HCT116 (cell line): ENCODE data around the gene TMEM151A.

Source experiments
- EZH2 ChIP-seq: fragments of 200-600 bp; sonication (generic); IDR thresholded peaks from 2 replicates; pipeline ENCODE4 v1.6.1; 2017; ENCODE audit warnings: antibody characterized with exemption, mixed run types
- JUND ChIP-seq: IDR thresholded peaks from 2 replicates; pipeline ENCODE4 v1.6.1; 2012
- POLR2A ChIP-seq: IDR thresholded peaks from 2 replicates; pipeline ENCODE4 v1.7.0; 2011; ENCODE audit warnings: borderline replicate concordance; ENCODE audit not compliant: insufficient read depth, insufficient read length; ENCODE audit errors: extremely low read depth
- POLR2AphosphoS5 ChIP-seq: IDR thresholded peaks from 2 replicates; pipeline ENCODE4 v1.6.1; 2011; ENCODE audit warnings: mild to moderate bottlenecking, low read depth, low read length, moderate library complexity
- RAD21 ChIP-seq: IDR thresholded peaks from 2 replicates; pipeline ENCODE4 v1.6.1; 2012; ENCODE audit warnings: low read depth, mild to moderate bottlenecking
- SP1 ChIP-seq: IDR thresholded peaks from 2 replicates; pipeline ENCODE4 v1.6.1; 2012; ENCODE audit warnings: low read depth
- TCF7L2 ChIP-seq: IDR thresholded peaks from 2 replicates; pipeline ENCODE4 v1.7.0; 2011; ENCODE audit warnings: borderline replicate concordance, inconsistent platforms; ENCODE audit not compliant: insufficient read depth, insufficient read length; ENCODE audit errors: extremely low read depth
- ZNF274 ChIP-seq: fragments of 200-500 bp; sonication (Bioruptor generic); IDR thresholded peaks from 2 replicates; pipeline ENCODE4 v1.6.1; 2014; ENCODE audit warnings: mild to moderate bottlenecking, low read depth, low read length, inconsistent platforms
- TF ChIP-seq, protein P1 (sequence below), 3 experiments: fragments of 200-600 bp in 1 of 3; sonication (generic) in 1 of 3; IDR thresholded peaks in 2 of 3; conservative IDR thresholded peaks in 1 of 3; 2 replicates each; pipeline ENCODE4 v1.5.1; 2012 to 2017; ENCODE audit warnings: low read depth in 2 of 3, low read length in 2 of 3, antibody characterized with exemption in 1 of 3, borderline replicate concordance in 1 of 3, control low read depth in 1 of 3, mild to moderate bottlenecking in 1 of 3, mixed read lengths in 1 of 3, mixed run types in 1 of 3, moderate library complexity in 1 of 3; ENCODE audit not compliant: insufficient read depth in 1 of 3
- TF ChIP-seq, protein P2 (sequence below): IDR thresholded peaks from 2 replicates; pipeline ENCODE4 v1.6.1; 2012
- TF ChIP-seq, protein P3 (sequence below): IDR thresholded peaks from 2 replicates; pipeline ENCODE4 v1.6.1; 2012
- TF ChIP-seq, protein P4 (sequence below): IDR thresholded peaks from 2 replicates; pipeline ENCODE4 v1.6.1; 2012; ENCODE audit warnings: low read depth

DNA sequence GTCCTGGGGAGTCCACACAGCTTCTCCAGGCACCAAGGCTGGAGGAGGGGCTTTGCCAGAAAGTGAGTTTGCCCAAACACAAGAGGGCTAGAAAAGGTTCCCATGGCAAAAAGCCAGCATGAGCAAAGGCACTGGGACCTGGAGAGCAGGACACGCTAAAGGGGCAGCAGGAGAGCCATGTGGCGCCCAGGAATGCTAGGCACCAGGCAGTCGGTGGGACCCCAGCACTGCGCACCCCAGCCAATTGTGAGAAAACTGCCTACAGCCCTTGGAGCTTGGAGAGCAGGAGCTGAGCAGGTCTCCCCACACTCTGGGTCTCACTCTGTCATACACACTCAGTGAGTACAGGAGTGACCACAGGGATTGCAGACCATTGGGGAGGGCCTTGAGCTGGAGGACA is 28.5 kb upstream of the TMEM151A start:
- TF ChIP-seq POLR2A (no peak), JUND (no peak), POLR2AphosphoS5 (no peak), EZH2 (no peak), SP1 (no peak), ZNF274 (no peak), TCF7L2 (no peak), RAD21 (no peak)
- TF ChIP-seq, protein P1, sequence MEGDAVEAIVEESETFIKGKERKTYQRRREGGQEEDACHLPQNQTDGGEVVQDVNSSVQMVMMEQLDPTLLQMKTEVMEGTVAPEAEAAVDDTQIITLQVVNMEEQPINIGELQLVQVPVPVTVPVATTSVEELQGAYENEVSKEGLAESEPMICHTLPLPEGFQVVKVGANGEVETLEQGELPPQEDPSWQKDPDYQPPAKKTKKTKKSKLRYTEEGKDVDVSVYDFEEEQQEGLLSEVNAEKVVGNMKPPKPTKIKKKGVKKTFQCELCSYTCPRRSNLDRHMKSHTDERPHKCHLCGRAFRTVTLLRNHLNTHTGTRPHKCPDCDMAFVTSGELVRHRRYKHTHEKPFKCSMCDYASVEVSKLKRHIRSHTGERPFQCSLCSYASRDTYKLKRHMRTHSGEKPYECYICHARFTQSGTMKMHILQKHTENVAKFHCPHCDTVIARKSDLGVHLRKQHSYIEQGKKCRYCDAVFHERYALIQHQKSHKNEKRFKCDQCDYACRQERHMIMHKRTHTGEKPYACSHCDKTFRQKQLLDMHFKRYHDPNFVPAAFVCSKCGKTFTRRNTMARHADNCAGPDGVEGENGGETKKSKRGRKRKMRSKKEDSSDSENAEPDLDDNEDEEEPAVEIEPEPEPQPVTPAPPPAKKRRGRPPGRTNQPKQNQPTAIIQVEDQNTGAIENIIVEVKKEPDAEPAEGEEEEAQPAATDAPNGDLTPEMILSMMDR (IDR thresholded peaks at IDR 0.05 in 2 of 3, conservative IDR thresholded peaks at IDR 0.05 in 1 of 3; ENCODE audit: borderline replicate concordance in 1 of 3, insufficient read depth in 1 of 3, low read depth in 2 of 3, low read length in 2 of 3): no peak
- TF ChIP-seq, protein P2, sequence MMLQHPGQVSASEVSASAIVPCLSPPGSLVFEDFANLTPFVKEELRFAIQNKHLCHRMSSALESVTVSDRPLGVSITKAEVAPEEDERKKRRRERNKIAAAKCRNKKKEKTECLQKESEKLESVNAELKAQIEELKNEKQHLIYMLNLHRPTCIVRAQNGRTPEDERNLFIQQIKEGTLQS: no peak
- TF ChIP-seq, protein P3, sequence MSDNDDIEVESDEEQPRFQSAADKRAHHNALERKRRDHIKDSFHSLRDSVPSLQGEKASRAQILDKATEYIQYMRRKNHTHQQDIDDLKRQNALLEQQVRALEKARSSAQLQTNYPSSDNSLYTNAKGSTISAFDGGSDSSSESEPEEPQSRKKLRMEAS: no peak
- TF ChIP-seq, protein P4, sequence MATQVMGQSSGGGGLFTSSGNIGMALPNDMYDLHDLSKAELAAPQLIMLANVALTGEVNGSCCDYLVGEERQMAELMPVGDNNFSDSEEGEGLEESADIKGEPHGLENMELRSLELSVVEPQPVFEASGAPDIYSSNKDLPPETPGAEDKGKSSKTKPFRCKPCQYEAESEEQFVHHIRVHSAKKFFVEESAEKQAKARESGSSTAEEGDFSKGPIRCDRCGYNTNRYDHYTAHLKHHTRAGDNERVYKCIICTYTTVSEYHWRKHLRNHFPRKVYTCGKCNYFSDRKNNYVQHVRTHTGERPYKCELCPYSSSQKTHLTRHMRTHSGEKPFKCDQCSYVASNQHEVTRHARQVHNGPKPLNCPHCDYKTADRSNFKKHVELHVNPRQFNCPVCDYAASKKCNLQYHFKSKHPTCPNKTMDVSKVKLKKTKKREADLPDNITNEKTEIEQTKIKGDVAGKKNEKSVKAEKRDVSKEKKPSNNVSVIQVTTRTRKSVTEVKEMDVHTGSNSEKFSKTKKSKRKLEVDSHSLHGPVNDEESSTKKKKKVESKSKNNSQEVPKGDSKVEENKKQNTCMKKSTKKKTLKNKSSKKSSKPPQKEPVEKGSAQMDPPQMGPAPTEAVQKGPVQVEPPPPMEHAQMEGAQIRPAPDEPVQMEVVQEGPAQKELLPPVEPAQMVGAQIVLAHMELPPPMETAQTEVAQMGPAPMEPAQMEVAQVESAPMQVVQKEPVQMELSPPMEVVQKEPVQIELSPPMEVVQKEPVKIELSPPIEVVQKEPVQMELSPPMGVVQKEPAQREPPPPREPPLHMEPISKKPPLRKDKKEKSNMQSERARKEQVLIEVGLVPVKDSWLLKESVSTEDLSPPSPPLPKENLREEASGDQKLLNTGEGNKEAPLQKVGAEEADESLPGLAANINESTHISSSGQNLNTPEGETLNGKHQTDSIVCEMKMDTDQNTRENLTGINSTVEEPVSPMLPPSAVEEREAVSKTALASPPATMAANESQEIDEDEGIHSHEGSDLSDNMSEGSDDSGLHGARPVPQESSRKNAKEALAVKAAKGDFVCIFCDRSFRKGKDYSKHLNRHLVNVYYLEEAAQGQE: no peak
